ENCODE measurements around the gene PPBP. TPM values are rescaled to one million over a fixed set of nuclear protein-coding genes. Genes with fewer than 3 reads are reported as not detected.

The PPBP gene
- total RNA-seq, 3 donors from 2014 or later, result not detected

DNA sequence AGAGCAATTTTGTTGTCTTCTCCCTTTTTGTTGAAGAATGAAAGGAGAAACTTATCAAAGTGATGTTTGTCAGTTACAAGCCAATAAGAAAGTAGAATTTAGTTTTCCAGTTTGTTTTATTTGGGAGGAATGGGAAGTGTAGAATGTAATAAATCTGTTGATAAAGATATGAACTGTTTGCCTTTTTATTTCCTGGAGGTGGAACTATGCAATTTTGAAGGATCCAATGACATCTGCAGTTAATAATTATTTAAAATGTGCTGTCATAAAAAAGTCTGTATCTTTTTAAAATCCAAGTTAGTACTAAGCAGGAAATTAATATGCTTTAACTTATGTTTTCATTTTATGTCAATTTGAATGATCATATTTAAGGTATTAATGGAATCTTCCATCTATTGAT is 51.0 kb downstream of the PPBP start:
- intact Hi-C loops (cut with DNase I, micrococcal nuclease), result no loop called here
- H3K4me1 ChIP-seq (ENCODE audit: low read depth), result no peaks in the 10 kb centered on the region
- H3K4me3 ChIP-seq, result no peak overlapping the region
- no peaks in the 10 kb centered on the region for H3K36me3 ChIP-seq (ENCODE audit: low read depth)
- DNase-seq, result no peak
- TF ChIP-seq, protein P1, sequence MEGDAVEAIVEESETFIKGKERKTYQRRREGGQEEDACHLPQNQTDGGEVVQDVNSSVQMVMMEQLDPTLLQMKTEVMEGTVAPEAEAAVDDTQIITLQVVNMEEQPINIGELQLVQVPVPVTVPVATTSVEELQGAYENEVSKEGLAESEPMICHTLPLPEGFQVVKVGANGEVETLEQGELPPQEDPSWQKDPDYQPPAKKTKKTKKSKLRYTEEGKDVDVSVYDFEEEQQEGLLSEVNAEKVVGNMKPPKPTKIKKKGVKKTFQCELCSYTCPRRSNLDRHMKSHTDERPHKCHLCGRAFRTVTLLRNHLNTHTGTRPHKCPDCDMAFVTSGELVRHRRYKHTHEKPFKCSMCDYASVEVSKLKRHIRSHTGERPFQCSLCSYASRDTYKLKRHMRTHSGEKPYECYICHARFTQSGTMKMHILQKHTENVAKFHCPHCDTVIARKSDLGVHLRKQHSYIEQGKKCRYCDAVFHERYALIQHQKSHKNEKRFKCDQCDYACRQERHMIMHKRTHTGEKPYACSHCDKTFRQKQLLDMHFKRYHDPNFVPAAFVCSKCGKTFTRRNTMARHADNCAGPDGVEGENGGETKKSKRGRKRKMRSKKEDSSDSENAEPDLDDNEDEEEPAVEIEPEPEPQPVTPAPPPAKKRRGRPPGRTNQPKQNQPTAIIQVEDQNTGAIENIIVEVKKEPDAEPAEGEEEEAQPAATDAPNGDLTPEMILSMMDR (IDR thresholded peaks at IDR 0.05), result no peak
- no peaks in the 10 kb centered on the region for H3K9me3 ChIP-seq
- peak; percentile 38 for ATAC-seq

Other genes with a start within 250 kb of the PPBP start
- gene CXCL8, start 247.6 kb downstream of the PPBP start, total RNA-seq, result 10 to 100 TPM in 1 of 3 donors, under 1 TPM in 2; 0.73 to 44.6 (median 0.78) TPM
- gene CXCL6, start 151.5 kb downstream of the PPBP start, total RNA-seq, result under 1 TPM in 2 of 3 donors, not detected in 1; 0.19 to 0.22 TPM
- not detected for gene PF4V1, start 134.9 kb downstream of the PPBP start, total RNA-seq
- gene CXCL1, start 118.8 kb downstream of the PPBP start, total RNA-seq, result 10 to 100 TPM in 1 of 3 donors, 1 to 10 TPM in 2; 3.0 to 21.7 (median 3.2) TPM
- 1 to 10 TPM in 1 of 3 donors, under 1 TPM in 1, not detected in 1; 0.52 to 8.1 TPM for gene PF4, start 6.2 kb downstream of the PPBP start, total RNA-seq
- under 1 TPM in 1 of 3 donors, not detected in 2; 0.14 TPM for gene CXCL5, start 10.5 kb upstream of the PPBP start, total RNA-seq
- 10 to 100 TPM in 1 of 3 donors, 1 to 10 TPM in 2; 2.7 to 30.8 (median 3.9) TPM for gene CXCL3, start 50.5 kb upstream of the PPBP start, total RNA-seq
- gene CXCL2, start 111.0 kb upstream of the PPBP start, total RNA-seq, result 10 to 100 TPM in 1 of 3 donors, 1 to 10 TPM in 2; 3.2 to 30.7 (median 7.8) TPM
- 10 to 100 TPM; 10.7 to 12.9 (median 11.6) TPM for gene MTHFD2L, start 169.9 kb upstream of the PPBP start, total RNA-seq

All from mucosa of descending colon (tissue), 3 donors.